GM19099 (cell line): ENCODE measurements around the gene TRIM40.

Source experiments
- POLR2A ChIP-seq: IDR thresholded peaks from 3 replicates; pipeline ENCODE4 v1.6.1; 2011; ENCODE audit warnings: low read depth; ENCODE audit not compliant: insufficient read length; ENCODE audit errors: extremely low read depth

The TRIM40 gene

GRCh38 chr6:30185846-30186484 lies 50.0 kb downstream of the TRIM40 start:
- no peak for TF ChIP-seq POLR2A

GRCh38 chr6:30188541-30188940 lies 52.6 kb downstream of the TRIM40 start:
- no peak for TF ChIP-seq POLR2A

- TF ChIP-seq POLR2A: no peak
Measured at GRCh38 chr6:30192076-30192475, 56.1 kb downstream of the TRIM40 start.

- TF ChIP-seq POLR2A: no peak
Measured at GRCh38 chr6:30194797-30195690, 59.1 kb downstream of the TRIM40 start.

- no peak for TF ChIP-seq POLR2A
Measured at GRCh38 chr6:30195951-30196350, 60.0 kb downstream of the TRIM40 start.

- TF ChIP-seq POLR2A: no peak
Measured at GRCh38 chr6:30196376-30196775, 60.4 kb downstream of the TRIM40 start.
